H1 (cell line): ENCODE measurements around the gene CLIC3. TPM values are rescaled to one million over a fixed set of nuclear protein-coding genes. Genes with fewer than 3 reads are reported as not detected.
A peak's percentile ranks its signal among the peaks of the same experiment; 100 is the strongest.

Source experiments
- CTCF ChIA-PET: fragments of 300-600 bp; sonication (Branson Sonifier 250); formaldehyde crosslinking; loops from one replicate; lab custom pipeline; 2021; ENCODE audit not compliant: partially characterized antibody; lab: Charles Lee
- POLR2A ChIA-PET: fragments of 300-600 bp; sonication (Branson Sonifier 250); formaldehyde crosslinking; loops from one replicate; lab custom pipeline; 2021; ENCODE audit warnings: inconsistent platforms; ENCODE audit not compliant: partially characterized antibody; lab: Charles Lee
- DNase-seq, 2 experiments: peaks; one replicate each; pipeline versions ENCODE4 v3.0.0 to v3.0.0-alpha.2; 2010 to 2022; ENCODE audit warnings: low spot score in 2 of 2, low read depth in 1 of 2, mixed read lengths in 1 of 2
- FAIRE-seq: peaks from 2 replicates; lab custom pipeline; 2011; peaks lifted over from hg19 to GRCh38; lab: Jason Lieb, UNC
- H2AFZ ChIP-seq: 2 replicates; pipeline ENCODE4 v1.8.1; 2012; ENCODE audit warnings: low read length, inconsistent platforms
- H2AK5ac ChIP-seq: 2 replicates; pipeline ENCODE4 v1.6.1; 2013; ENCODE audit warnings: low read depth, low read length
- H2BK120ac ChIP-seq: replicated peaks from 2 replicates; pipeline ENCODE3; 2013; ENCODE audit warnings: low read depth, low read length, inconsistent platforms
- H2BK12ac ChIP-seq: 2 replicates; pipeline ENCODE4 v1.6.1; 2013; ENCODE audit warnings: low read depth, low read length
- H2BK15ac ChIP-seq: 2 replicates; pipeline ENCODE4 v1.6.1; 2013; ENCODE audit warnings: low read length
- H2BK20ac ChIP-seq: 2 replicates; pipeline ENCODE4 v1.6.1; 2013; ENCODE audit warnings: low read length
- H2BK5ac ChIP-seq: 2 replicates; pipeline ENCODE4 v1.6.1; 2013; ENCODE audit warnings: low read depth, low read length
- H3K14ac ChIP-seq: 2 replicates; pipeline ENCODE4 v1.6.1; 2013; ENCODE audit warnings: inconsistent platforms; ENCODE audit not compliant: insufficient read length
- H3K18ac ChIP-seq: 2 replicates; pipeline ENCODE4 v1.6.1; 2013; ENCODE audit warnings: low read length; ENCODE audit errors: extremely low read depth
- H3K23ac ChIP-seq: 2 replicates; pipeline ENCODE4 v1.6.1; 2013; ENCODE audit warnings: inconsistent platforms; ENCODE audit not compliant: insufficient read length
- H3K23me2 ChIP-seq: 2 replicates; pipeline ENCODE4 v1.6.1; 2013; ENCODE audit warnings: low read depth, low read length
- H3K27ac ChIP-seq: 2 replicates; pipeline ENCODE4 v1.6.1; 2011; ENCODE audit warnings: low read depth, low read length, inconsistent platforms
- H3K27me3 ChIP-seq, 4 experiments: replicated peaks in 1 of 4; 1 replicate in 1 of 4; 2 replicates in 3 of 4; pipeline versions ENCODE4 v1.6.1 to v1.8.1; 2011 to 2013; ENCODE audit warnings: low read length in 3 of 4, mild to moderate bottlenecking in 3 of 4, inconsistent platforms in 2 of 4, mixed read lengths in 2 of 4, moderate library complexity in 1 of 4; ENCODE audit not compliant: control insufficient read depth in 3 of 4, insufficient read depth in 3 of 4; ENCODE audit errors: extremely low read depth in 1 of 4
- H3K36me3 ChIP-seq, 4 experiments: 2 replicates each; pipeline versions ENCODE4 v1.6.1 to v1.8.1; 2011 to 2013; ENCODE audit warnings: mild to moderate bottlenecking in 4 of 4, low read length in 3 of 4, moderate library complexity in 2 of 4, control low read depth in 1 of 4, inconsistent platforms in 1 of 4; ENCODE audit not compliant: insufficient read depth in 4 of 4, control insufficient read depth in 2 of 4
- H3K4ac ChIP-seq: replicated peaks from 2 replicates; pipeline ENCODE3; 2013; ENCODE audit warnings: low read length, low read depth, mixed read lengths, inconsistent platforms; ENCODE audit not compliant: insufficient read length
- H3K4me1 ChIP-seq, 4 experiments: replicated peaks in 1 of 4; 1 replicate in 1 of 4; 2 replicates in 3 of 4; pipeline versions ENCODE4 v1.6.1 to v1.8.1; 2011 to 2013; ENCODE audit warnings: low read length in 3 of 4, inconsistent platforms in 2 of 4, mixed read lengths in 1 of 4; ENCODE audit not compliant: insufficient read depth in 4 of 4, control insufficient read depth in 3 of 4
- H3K4me2 ChIP-seq, 2 experiments: 2 replicates each; pipeline versions ENCODE4 v1.6.1 to v1.8.1; 2011 to 2013; ENCODE audit warnings: low read depth in 2 of 2, low read length in 2 of 2, control low read depth in 1 of 2, inconsistent platforms in 1 of 2, mild to moderate bottlenecking in 1 of 2; ENCODE audit not compliant: insufficient read depth in 1 of 2
- H3K4me3 ChIP-seq, 4 experiments: fragments of 200-600, 300-600 bp in 1 of 4; sonication (generic), shearing (Covaris generic), sonication (Bioruptor Twin) in 1 of 4; 2 replicates each; pipeline versions ENCODE4 v1.5.1 to v1.8.1; 2011 to 2016; ENCODE audit warnings: low read length in 4 of 4, low read depth in 3 of 4, control low read depth in 2 of 4, inconsistent platforms in 2 of 4, mild to moderate bottlenecking in 2 of 4, mixed read lengths in 1 of 4, moderate library complexity in 1 of 4; ENCODE audit not compliant: insufficient read depth in 2 of 4; ENCODE audit errors: extremely low read depth in 1 of 4
- H3K56ac ChIP-seq: replicated peaks from 2 replicates; pipeline ENCODE3; 2013; ENCODE audit warnings: low read depth, mild to moderate bottlenecking, mixed read lengths, low read length, inconsistent platforms; ENCODE audit not compliant: insufficient read length
- H3K79me1 ChIP-seq: 2 replicates; pipeline ENCODE4 v1.6.1; 2013; ENCODE audit warnings: low read depth, low read length, control low read depth
- H3K79me2 ChIP-seq, 2 experiments: 2 replicates each; pipeline versions ENCODE4 v1.6.1 to v1.8.1; 2012 to 2013; ENCODE audit warnings: low read length in 2 of 2, mild to moderate bottlenecking in 2 of 2, inconsistent platforms in 1 of 2; ENCODE audit not compliant: insufficient read depth in 2 of 2, control insufficient read depth in 1 of 2
- H3K9ac ChIP-seq, 4 experiments: replicated peaks in 1 of 4; 1 replicate in 1 of 4; 2 replicates in 3 of 4; pipeline versions ENCODE4 v1.6.1 to v1.8.1; 2011 to 2013; ENCODE audit warnings: low read depth in 3 of 4, low read length in 3 of 4, control low read depth in 2 of 4, mild to moderate bottlenecking in 2 of 4, moderate library complexity in 2 of 4, inconsistent platforms in 1 of 4; ENCODE audit errors: extremely low read depth in 1 of 4
- H3K9me3 ChIP-seq, 2 experiments: 2 replicates each; pipeline versions ENCODE4 v1.6.1 to v1.8.1; 2012 to 2013; ENCODE audit warnings: mild to moderate bottlenecking in 2 of 2, moderate library complexity in 2 of 2, control low read depth in 1 of 2, inconsistent platforms in 1 of 2, low read depth in 1 of 2, low read length in 1 of 2, mixed read lengths in 1 of 2; ENCODE audit not compliant: insufficient read depth in 2 of 2
- H4K20me1 ChIP-seq, 2 experiments: replicated peaks in 1 of 2; 2 replicates each; pipeline versions ENCODE3 to v1.8.1; 2011 to 2013; ENCODE audit warnings: inconsistent platforms in 2 of 2, low read length in 2 of 2, mild to moderate bottlenecking in 1 of 2; ENCODE audit not compliant: insufficient read depth in 2 of 2, control insufficient read depth in 1 of 2
- H4K5ac ChIP-seq: 2 replicates; pipeline ENCODE4 v1.6.1; 2013; ENCODE audit warnings: low read length, low read depth, mixed read lengths, inconsistent platforms; ENCODE audit not compliant: insufficient read length
- H4K8ac ChIP-seq: 2 replicates; pipeline ENCODE4 v1.8.0; 2013; ENCODE audit warnings: mild to moderate bottlenecking, moderate library complexity, low read length, inconsistent platforms; ENCODE audit not compliant: insufficient read depth; ENCODE audit errors: extremely low read depth
- H4K91ac ChIP-seq: replicated peaks from 2 replicates; pipeline ENCODE3; 2013; ENCODE audit warnings: low read length, mixed read lengths, inconsistent platforms; ENCODE audit not compliant: insufficient read length
- ATF2 ChIP-seq: IDR thresholded peaks from 2 replicates; pipeline ENCODE4 v1.6.1; 2012; ENCODE audit warnings: low read length, inconsistent platforms
- ATF3 ChIP-seq: IDR thresholded peaks from 2 replicates; pipeline ENCODE4 v1.6.1; 2011; ENCODE audit warnings: low read depth, mild to moderate bottlenecking, low read length; ENCODE audit not compliant: insufficient read depth
- BACH1 ChIP-seq: IDR thresholded peaks from 2 replicates; pipeline ENCODE4 v1.6.1; 2012; ENCODE audit warnings: low read length, improper control_type of control experiment
- CREB1 ChIP-seq: IDR thresholded peaks from 2 replicates; pipeline ENCODE4 v1.6.1; 2012; ENCODE audit warnings: inconsistent platforms
- FOSL1 ChIP-seq: IDR thresholded peaks from 2 replicates; pipeline ENCODE4 v1.6.1; 2011; ENCODE audit warnings: mild to moderate bottlenecking, low read depth, low read length, moderate library complexity; ENCODE audit not compliant: insufficient read depth
- GABPA ChIP-seq: IDR thresholded peaks from 2 replicates; pipeline ENCODE4 v1.6.1; 2011; ENCODE audit warnings: mild to moderate bottlenecking, low read length, moderate library complexity, borderline replicate concordance; ENCODE audit not compliant: insufficient read depth
- MAFK ChIP-seq: IDR thresholded peaks from 2 replicates; pipeline ENCODE4 v1.6.1; 2012; ENCODE audit warnings: low read depth, mild to moderate bottlenecking, improper control_type of control experiment, low read length
- PHF8 ChIP-seq: fragments of 200-600 bp; sonication (generic); conservative IDR thresholded peaks from 2 replicates; pipeline ENCODE4 v1.7.1; 2012; ENCODE audit warnings: low read depth, mild to moderate bottlenecking, inconsistent platforms, low read length, moderate library complexity
- POLR2AphosphoS5 ChIP-seq: IDR thresholded peaks from 2 replicates; pipeline ENCODE4 v1.6.1; 2011; ENCODE audit warnings: low read depth, low read length
- POU5F1 ChIP-seq: IDR thresholded peaks from 2 replicates; pipeline ENCODE4 v1.6.1; 2011; ENCODE audit warnings: low read depth, mild to moderate bottlenecking, low read length, moderate library complexity
- SIRT6 ChIP-seq: IDR thresholded peaks from one replicate; pipeline ENCODE4 v1.7.1; 2012; ENCODE audit warnings: low read length, inconsistent platforms
- SP2 ChIP-seq: IDR thresholded peaks from 2 replicates; pipeline ENCODE4 v1.6.1; 2012; ENCODE audit warnings: mild to moderate bottlenecking, low read length, inconsistent platforms
- WGBS, 2 experiments: shearing (Covaris generic) in 1 of 2; methylation state at CpG; one replicate each; pipeline versions ENCODE4 v1.1.6 to v1.1.7; 2013 to 2015; ENCODE audit warnings: low lambda C conversion rate in 2 of 2, mixed read lengths in 2 of 2, inconsistent platforms in 1 of 2, low coverage in 1 of 2, missing lambda C conversion rate in 1 of 2; ENCODE audit not compliant: insufficient replicate concordance in 2 of 2, insufficient coverage in 1 of 2, insufficient read length in 1 of 2; ENCODE audit errors: extremely low coverage in 1 of 2, missing lambda C conversion rate in 1 of 2; 5-methylcytosine and 5-hydroxymethylcytosine counted together
- polyA plus RNA-seq, 7 experiments: library from polyadenylated mRNA; depleted of rRNA in 3 of 7; stranded (reverse) in 5 of 7; unstranded in 2 of 7; fragments of >200 nt in 5 of 7; fragments of 200-250 nt in 2 of 7; gene quantifications; 1 replicate in 5 of 7; 2 replicates in 1 of 7; 4 replicates in 1 of 7; pipeline versions ENCODE4 v1.2.1 to v1.2.3, GENCODE V29; 2011 to 2013; ENCODE audit warnings: missing spikeins in 2 of 7, mixed read lengths in 2 of 7
- total RNA-seq: library from RNA; stranded (reverse); fragmentation: NEBNext Ultra II Directional; extraction: Animal tissue kit (Norgen Biotek cat#: 25700); gene quantifications from 2 replicates; pipeline ENCODE4 v1.2.1, GENCODE V29; 2021

The CLIC3 gene
- total and polyA plus RNA-seq, 2 of the 8 experiments (the other 6 are each of a cell fraction or from before 2014, with no cell fraction given) = 0.12 TPM; not detected in 1

GRCh38 chr9:136953771-136954269 is 42.5 kb downstream of the CLIC3 start:
- WGBS, 2 experiments = 66% methylated on average over 3 of the region's 19 CpGs; no CpG with 5 or more reads in 1 of the 2 experiments
- no peaks in the 10 kb centered on the region for H3K79me1 ChIP-seq
- no peak for FAIRE-seq
- TF ChIP-seq SP2 (no peak), POU5F1 (no peak), ATF3 (no peak), FOSL1 (no peak), CREB1 (no peak), SIRT6 (no peak), BACH1 (no peak), ATF2 (no peak), GABPA (no peak), PHF8 (no peak), MAFK (no peak), POLR2AphosphoS5 (no peak)

More at GRCh38 chr9:136953771-136954269, 42.5 kb downstream of the CLIC3 start:
- H2BK15ac ChIP-seq = no peak overlapping the region; the same call in 1 of the 2 replicates
- no peak overlapping the region for H2BK20ac ChIP-seq
- H2AFZ ChIP-seq = no peak overlapping the region
- no peak overlapping the region for H4K91ac ChIP-seq
- H3K79me2 ChIP-seq = no peaks in the 10 kb centered on the region
- no peak overlapping the region for H3K23ac ChIP-seq
- H3K14ac ChIP-seq = no peak overlapping the region
- no peak overlapping the region for H3K27ac ChIP-seq
- no peaks in the 10 kb centered on the region for H3K9me3 ChIP-seq
- no peak overlapping the region; the same call in none of the 2 replicates for H2BK5ac ChIP-seq
- no peak for DNase-seq
- H2BK120ac ChIP-seq = no peak overlapping the region
- ChIA-PET POLR2A (no interaction called here), CTCF (interaction anchor here (0.8 to 5.2 kb wide), 5 partner anchors 8 to 165 kb away, joined by 3 to 21 read pairs (median 3); partner anchors contain the start of gene C8G)
- peaks cover 0 to 6% of the 10 kb centered on the region in 2 experiments for H4K20me1 ChIP-seq
- no peak overlapping the region for H3K4me3 ChIP-seq
- H3K36me3 ChIP-seq = no peaks in the 10 kb centered on the region
- peaks cover 15% of the 10 kb centered on the region; the same call in 1 of the 2 replicates for H3K23me2 ChIP-seq
- H3K27me3 ChIP-seq = no peaks in the 10 kb centered on the region
- no peak overlapping the region; the same call in 1 of the 2 replicates for H3K18ac ChIP-seq
- no peak overlapping the region for H3K4me2 ChIP-seq
- no peak overlapping the region for H3K9ac ChIP-seq
- peak overlapping the region; percentile 25; the same call in 1 of the 2 replicates for H4K8ac ChIP-seq
- peaks cover 0 to 9% (median 6%) of the 10 kb centered on the region in 4 experiments; a peak in 5 of 7 replicates for H3K4me1 ChIP-seq
- no peak overlapping the region for H3K4ac ChIP-seq
- H2AK5ac ChIP-seq = no peak overlapping the region
- H2BK12ac ChIP-seq = no peak overlapping the region
- H4K5ac ChIP-seq = no peak overlapping the region
- no peak overlapping the region for H3K56ac ChIP-seq
